ENCODE measurements around the gene SFI1.
"Not testable (repeated sequence)": the region's sequence is repeated elsewhere in the genome, so short reads cannot be mapped to it uniquely, and the experiment has no call there.

The SFI1 gene

DNA sequence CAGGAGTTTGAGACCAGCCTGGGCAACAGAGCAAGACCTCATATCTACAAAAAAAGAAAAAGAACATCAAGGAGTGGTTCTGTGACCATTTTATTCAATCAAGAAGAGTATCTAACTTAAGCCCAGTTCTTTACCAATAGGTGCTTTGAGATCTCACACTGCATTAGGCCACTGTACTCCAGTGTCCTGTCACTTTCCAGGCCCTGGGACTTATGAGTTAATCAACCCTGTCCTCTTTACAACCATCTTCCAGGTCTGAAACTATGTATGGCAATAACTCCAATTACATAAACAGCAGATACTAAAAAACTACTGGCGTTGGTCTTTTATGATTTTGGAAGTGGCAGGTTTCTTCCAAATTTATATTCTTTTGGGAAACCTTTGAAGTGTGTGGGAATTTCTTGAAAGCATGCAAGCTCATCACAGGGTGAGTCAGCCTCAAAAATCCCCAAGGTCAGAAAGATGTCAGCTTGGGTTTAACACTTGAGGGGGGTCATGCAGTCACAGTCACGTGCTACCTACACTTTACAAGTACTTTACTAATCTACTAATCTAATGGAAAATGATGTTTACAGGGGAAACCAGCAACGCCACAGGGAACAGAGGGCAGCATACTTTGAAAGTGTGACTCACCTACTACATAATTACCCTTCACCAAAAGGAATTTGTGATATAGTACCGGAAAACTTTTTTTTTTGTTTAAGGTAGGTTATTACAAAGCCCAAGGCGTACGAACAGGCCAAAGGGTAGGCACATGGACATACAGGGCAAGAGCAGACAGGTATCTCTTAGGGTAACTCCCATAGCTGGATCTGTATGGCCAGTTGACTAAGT, 150.1 kb downstream of the SFI1 start:
- no peak for FAIRE-seq

- FAIRE-seq, result no peak
Observed at GRCh38 chr22:31647066-31647465, 150.7 kb downstream of the SFI1 start.

- FAIRE-seq, result no peak
Observed at GRCh38 chr22:31647523-31648320, 151.4 kb downstream of the SFI1 start.

- FAIRE-seq, result no peak
Observed at GRCh38 chr22:31650391-31650790, 154.1 kb downstream of the SFI1 start.

DNA sequence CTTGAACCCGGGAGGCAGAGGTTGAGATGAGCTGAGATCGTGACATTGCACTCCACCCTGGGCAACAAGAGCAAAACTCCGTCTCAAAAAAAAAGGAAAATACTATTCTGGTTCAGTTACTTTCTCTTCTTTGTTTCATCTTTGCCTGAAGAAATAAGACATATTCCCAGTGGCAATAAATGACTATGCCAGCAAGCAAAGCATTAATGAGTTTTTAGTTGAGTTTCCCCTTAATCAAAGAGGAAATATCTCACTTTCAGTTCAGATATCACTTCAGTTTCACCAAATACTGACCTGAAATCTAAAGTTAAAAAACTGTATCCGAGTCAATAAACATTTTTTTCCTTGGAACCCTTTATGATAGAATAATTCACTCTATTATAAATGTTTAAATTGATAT, 155.3 kb downstream of the SFI1 start:
- FAIRE-seq, result no peak

- FAIRE-seq, result no peak
Observed at GRCh38 chr22:31652088-31652487, 155.8 kb downstream of the SFI1 start.

DNA sequence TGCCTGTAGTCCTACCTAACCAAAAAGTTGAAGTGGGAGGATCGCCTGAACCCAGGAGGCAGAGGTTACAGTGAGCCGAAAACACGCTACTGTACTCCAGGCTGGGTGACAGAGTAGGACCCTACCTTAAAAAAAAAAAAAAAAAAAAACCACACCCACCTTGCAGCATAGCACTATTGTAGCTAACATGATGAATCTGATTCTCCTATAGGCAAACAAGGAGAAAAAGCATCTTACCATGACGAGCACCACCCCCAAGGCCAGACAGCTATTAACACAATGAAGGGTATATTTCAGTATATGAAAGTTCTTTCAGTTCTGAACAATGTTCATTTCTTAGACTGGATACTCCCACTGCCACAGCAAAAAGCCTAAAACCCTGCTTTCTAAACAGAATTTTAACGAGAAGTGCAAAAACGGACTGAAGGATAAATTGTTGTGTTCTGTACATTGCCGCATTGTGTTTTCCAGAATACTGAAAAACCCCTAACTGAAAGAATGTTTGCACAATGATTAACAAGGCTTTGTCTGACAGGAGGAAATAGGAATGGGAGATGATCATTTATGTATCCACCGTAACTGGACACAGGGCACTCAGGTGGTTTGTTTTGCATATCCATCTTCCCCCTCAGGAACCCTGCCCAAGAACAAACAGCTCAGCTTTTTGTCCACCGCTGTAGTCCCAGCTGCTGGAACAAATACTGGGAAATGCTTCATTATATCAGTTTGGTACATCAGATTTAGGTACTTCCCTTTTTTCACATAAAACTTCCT, 156.8 kb downstream of the SFI1 start:
- no peak for FAIRE-seq

DNA sequence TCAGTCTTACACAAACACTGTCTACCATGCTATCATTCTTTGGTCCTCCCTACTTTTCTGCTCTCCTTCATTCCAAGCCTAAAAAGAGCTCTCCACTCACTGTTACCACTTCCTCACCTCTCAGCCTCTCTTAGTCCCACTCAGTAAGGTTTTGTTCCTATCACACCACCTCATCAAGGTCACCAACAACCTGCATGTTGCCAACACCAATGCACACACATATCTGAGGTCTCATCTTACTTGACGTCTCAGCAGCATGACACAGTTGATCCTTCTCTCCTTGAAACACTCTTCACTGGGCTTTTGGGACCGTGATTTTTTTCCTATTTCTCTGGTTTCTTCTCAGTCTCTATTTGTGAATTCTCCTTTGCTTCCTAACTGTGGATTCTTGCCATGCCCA, 157.6 kb downstream of the SFI1 start:
- FAIRE-seq, result no peak

- no peak for FAIRE-seq
Observed at GRCh38 chr22:31654408-31654807, 158.1 kb downstream of the SFI1 start.

GRCh38 chr22:31659246-31659645, 162.9 kb downstream of the SFI1 start:
- FAIRE-seq, result no peak

DNA sequence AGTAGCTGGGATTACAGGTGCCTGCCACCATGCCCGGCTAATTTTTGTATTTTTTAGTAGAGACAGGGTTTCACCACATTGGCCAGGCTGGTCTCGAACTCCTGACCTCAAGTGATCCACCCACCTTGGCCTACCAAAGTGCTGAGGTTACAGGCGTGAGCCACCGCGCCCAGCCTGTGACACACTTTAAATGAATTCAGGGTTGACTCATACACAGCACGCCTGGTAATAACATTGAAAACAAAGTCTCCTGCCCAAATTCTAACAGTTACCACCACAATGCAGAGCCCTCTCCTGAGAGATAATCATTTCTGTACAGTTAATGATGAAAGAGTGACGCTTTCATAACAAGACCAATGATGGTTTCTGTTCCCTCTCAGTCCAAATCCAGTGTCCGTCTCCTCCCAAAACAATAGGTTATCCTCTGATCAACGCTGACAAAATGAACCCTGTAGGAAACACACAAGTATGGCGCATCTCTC, 164.6 kb downstream of the SFI1 start:
- FAIRE-seq, result not testable (repeated sequence)

GRCh38 chr22:31661851-31662667, 165.7 kb downstream of the SFI1 start, which contains the start of gene PISD:
PISD (minus strand) TSS chr22:31662215; CDS start chr22:31662208, 7 bp downstream.
- FAIRE-seq, result peak; percentile 30

DNA sequence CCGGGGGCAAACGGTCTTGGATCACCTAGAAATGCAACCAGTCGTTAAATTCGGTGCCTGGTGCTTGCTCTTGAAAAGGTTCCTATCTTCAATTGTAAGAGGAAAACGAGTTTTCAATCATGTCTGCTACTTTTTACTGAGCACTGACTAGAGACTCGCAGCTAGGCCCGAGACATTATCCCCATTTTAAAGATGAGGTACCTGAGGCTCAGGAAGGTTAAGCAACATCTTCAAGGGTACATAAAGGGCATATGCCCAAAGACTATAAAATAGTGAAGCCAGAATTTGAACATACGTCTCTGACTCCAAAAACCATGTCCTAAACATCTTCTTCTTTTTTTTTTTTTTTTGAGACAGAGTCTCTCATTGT, 166.3 kb downstream of the SFI1 start:
- no peak for FAIRE-seq
